ENCODE measurements around the gene SUN1.

- TF ChIP-seq CTCF (IDR thresholded peaks at IDR 0.05; ENCODE audit: low read length) (no peak), EZH2phosphoT487 (IDR thresholded peaks at IDR 0.05; ENCODE audit: low read length) (no peak), EZH2 (optimal IDR thresholded peaks at IDR 0.05; ENCODE audit: low read depth, low read length) (no peak)
These were observed 71.9 kb downstream of the SUN1 start for GRCh38 chr7:903921-904755.
